GM23338 (cell line): Measurements from ENCODE around the gene DBT.

Experiments
- CREB1 ChIP-seq: fragments of 250-450 bp; sonication (Bioruptor Pico); IDR thresholded peaks from 2 replicates; pipeline ENCODE4 v1.5.0; 2020; ENCODE audit warnings: low read depth, mild to moderate bottlenecking, moderate library complexity
- EZH2 ChIP-seq: fragments of 200-600 bp; sonication (generic); IDR thresholded peaks from one replicate; pipeline ENCODE4 v1.8.0; 2017; ENCODE audit warnings: antibody characterized with exemption, mild to moderate bottlenecking, low read depth; ENCODE audit not compliant: unreplicated experiment
- EZH2phosphoT487 ChIP-seq: fragments of 200-600 bp; sonication (generic); IDR thresholded peaks from one replicate; pipeline ENCODE4 v1.8.1; 2018; ENCODE audit warnings: antibody characterized with exemption; ENCODE audit not compliant: unreplicated experiment
- JUNB ChIP-seq: IDR thresholded peaks from one replicate; pipeline ENCODE4 v1.6.1; 2016; ENCODE audit warnings: antibody characterized with exemption; ENCODE audit not compliant: unreplicated experiment
- NANOG ChIP-seq: IDR thresholded peaks from 2 replicates; pipeline ENCODE4 v1.6.1; 2016; ENCODE audit warnings: antibody characterized with exemption, borderline replicate concordance
- POLR2AphosphoS5 ChIP-seq: IDR thresholded peaks from 2 replicates; pipeline ENCODE4 v1.6.1; 2016; ENCODE audit warnings: antibody characterized with exemption, low read depth
- STAT1 ChIP-seq: IDR thresholded peaks from one replicate; pipeline ENCODE4 v1.6.1; 2016; ENCODE audit warnings: antibody characterized with exemption; ENCODE audit not compliant: unreplicated experiment
- ZNF114 ChIP-seq: fragments of 250-450 bp; sonication (Bioruptor Pico); IDR thresholded peaks from 2 replicates; pipeline ENCODE4 v1.5.0; 2020; ENCODE audit warnings: mild to moderate bottlenecking, moderate library complexity
- ZNF331 ChIP-seq: fragments of 250-450 bp; sonication (Bioruptor Pico); IDR thresholded peaks from 2 replicates; pipeline ENCODE4 v1.5.0; 2020; ENCODE audit warnings: low read depth, mild to moderate bottlenecking, moderate library complexity
- TF ChIP-seq, protein P1 (sequence below), 2 experiments: fragments of 200-600 bp in 1 of 2; sonication (generic) in 1 of 2; conservative IDR thresholded peaks; 2 replicates each; pipeline versions ENCODE4 v1.5.1 to v1.6.1; 2016 to 2017; ENCODE audit warnings: antibody characterized with exemption in 2 of 2, low read depth in 2 of 2, mild to moderate bottlenecking in 2 of 2, moderate library complexity in 1 of 2
- TF ChIP-seq, protein P2 (sequence below): IDR thresholded peaks from one replicate; pipeline ENCODE4 v1.6.1; 2018; ENCODE audit warnings: antibody characterized with exemption; ENCODE audit not compliant: unreplicated experiment
- TF ChIP-seq, protein P3 (sequence below): fragments of 250-450 bp; sonication (Bioruptor Pico); IDR thresholded peaks from 2 replicates; pipeline ENCODE4 v1.5.0; 2020; ENCODE audit warnings: mild to moderate bottlenecking, moderate library complexity
- TF ChIP-seq, protein P4 (sequence below): IDR thresholded peaks from 2 replicates; pipeline ENCODE4 v1.6.1; 2016; ENCODE audit warnings: antibody characterized with exemption

DNA sequence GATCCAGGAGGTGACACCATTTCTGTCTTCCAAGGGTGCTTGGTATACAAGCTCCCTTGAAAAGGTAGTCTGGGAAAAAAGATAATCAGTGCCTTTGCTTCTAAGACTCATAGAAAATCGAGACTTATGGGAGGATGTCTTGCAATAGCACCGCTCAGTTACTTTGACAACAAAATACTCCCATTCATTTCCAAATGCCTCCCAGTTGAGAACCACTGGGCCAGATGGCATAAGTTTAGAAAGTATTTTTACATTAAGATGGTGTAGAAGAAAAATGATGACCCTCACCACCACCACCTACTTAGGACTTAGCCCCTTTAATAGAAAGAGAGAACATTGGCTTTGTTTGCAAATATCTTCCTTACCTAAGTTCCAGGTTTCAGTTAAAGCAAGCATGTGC lies 112.0 kb downstream of the DBT start:
- TF ChIP-seq, protein P1, sequence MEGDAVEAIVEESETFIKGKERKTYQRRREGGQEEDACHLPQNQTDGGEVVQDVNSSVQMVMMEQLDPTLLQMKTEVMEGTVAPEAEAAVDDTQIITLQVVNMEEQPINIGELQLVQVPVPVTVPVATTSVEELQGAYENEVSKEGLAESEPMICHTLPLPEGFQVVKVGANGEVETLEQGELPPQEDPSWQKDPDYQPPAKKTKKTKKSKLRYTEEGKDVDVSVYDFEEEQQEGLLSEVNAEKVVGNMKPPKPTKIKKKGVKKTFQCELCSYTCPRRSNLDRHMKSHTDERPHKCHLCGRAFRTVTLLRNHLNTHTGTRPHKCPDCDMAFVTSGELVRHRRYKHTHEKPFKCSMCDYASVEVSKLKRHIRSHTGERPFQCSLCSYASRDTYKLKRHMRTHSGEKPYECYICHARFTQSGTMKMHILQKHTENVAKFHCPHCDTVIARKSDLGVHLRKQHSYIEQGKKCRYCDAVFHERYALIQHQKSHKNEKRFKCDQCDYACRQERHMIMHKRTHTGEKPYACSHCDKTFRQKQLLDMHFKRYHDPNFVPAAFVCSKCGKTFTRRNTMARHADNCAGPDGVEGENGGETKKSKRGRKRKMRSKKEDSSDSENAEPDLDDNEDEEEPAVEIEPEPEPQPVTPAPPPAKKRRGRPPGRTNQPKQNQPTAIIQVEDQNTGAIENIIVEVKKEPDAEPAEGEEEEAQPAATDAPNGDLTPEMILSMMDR (conservative IDR thresholded peaks at IDR 0.05; ENCODE audit: low read depth in 2 of 2) = no peak
- no peak for TF ChIP-seq CREB1 (CRISPR knock-in tag)
- no peak for TF ChIP-seq POLR2AphosphoS5
- TF ChIP-seq, protein P2, sequence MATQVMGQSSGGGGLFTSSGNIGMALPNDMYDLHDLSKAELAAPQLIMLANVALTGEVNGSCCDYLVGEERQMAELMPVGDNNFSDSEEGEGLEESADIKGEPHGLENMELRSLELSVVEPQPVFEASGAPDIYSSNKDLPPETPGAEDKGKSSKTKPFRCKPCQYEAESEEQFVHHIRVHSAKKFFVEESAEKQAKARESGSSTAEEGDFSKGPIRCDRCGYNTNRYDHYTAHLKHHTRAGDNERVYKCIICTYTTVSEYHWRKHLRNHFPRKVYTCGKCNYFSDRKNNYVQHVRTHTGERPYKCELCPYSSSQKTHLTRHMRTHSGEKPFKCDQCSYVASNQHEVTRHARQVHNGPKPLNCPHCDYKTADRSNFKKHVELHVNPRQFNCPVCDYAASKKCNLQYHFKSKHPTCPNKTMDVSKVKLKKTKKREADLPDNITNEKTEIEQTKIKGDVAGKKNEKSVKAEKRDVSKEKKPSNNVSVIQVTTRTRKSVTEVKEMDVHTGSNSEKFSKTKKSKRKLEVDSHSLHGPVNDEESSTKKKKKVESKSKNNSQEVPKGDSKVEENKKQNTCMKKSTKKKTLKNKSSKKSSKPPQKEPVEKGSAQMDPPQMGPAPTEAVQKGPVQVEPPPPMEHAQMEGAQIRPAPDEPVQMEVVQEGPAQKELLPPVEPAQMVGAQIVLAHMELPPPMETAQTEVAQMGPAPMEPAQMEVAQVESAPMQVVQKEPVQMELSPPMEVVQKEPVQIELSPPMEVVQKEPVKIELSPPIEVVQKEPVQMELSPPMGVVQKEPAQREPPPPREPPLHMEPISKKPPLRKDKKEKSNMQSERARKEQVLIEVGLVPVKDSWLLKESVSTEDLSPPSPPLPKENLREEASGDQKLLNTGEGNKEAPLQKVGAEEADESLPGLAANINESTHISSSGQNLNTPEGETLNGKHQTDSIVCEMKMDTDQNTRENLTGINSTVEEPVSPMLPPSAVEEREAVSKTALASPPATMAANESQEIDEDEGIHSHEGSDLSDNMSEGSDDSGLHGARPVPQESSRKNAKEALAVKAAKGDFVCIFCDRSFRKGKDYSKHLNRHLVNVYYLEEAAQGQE = no peak
- TF ChIP-seq EZH2phosphoT487 = no peak
- TF ChIP-seq EZH2 = no peak
- TF ChIP-seq, protein P3, sequence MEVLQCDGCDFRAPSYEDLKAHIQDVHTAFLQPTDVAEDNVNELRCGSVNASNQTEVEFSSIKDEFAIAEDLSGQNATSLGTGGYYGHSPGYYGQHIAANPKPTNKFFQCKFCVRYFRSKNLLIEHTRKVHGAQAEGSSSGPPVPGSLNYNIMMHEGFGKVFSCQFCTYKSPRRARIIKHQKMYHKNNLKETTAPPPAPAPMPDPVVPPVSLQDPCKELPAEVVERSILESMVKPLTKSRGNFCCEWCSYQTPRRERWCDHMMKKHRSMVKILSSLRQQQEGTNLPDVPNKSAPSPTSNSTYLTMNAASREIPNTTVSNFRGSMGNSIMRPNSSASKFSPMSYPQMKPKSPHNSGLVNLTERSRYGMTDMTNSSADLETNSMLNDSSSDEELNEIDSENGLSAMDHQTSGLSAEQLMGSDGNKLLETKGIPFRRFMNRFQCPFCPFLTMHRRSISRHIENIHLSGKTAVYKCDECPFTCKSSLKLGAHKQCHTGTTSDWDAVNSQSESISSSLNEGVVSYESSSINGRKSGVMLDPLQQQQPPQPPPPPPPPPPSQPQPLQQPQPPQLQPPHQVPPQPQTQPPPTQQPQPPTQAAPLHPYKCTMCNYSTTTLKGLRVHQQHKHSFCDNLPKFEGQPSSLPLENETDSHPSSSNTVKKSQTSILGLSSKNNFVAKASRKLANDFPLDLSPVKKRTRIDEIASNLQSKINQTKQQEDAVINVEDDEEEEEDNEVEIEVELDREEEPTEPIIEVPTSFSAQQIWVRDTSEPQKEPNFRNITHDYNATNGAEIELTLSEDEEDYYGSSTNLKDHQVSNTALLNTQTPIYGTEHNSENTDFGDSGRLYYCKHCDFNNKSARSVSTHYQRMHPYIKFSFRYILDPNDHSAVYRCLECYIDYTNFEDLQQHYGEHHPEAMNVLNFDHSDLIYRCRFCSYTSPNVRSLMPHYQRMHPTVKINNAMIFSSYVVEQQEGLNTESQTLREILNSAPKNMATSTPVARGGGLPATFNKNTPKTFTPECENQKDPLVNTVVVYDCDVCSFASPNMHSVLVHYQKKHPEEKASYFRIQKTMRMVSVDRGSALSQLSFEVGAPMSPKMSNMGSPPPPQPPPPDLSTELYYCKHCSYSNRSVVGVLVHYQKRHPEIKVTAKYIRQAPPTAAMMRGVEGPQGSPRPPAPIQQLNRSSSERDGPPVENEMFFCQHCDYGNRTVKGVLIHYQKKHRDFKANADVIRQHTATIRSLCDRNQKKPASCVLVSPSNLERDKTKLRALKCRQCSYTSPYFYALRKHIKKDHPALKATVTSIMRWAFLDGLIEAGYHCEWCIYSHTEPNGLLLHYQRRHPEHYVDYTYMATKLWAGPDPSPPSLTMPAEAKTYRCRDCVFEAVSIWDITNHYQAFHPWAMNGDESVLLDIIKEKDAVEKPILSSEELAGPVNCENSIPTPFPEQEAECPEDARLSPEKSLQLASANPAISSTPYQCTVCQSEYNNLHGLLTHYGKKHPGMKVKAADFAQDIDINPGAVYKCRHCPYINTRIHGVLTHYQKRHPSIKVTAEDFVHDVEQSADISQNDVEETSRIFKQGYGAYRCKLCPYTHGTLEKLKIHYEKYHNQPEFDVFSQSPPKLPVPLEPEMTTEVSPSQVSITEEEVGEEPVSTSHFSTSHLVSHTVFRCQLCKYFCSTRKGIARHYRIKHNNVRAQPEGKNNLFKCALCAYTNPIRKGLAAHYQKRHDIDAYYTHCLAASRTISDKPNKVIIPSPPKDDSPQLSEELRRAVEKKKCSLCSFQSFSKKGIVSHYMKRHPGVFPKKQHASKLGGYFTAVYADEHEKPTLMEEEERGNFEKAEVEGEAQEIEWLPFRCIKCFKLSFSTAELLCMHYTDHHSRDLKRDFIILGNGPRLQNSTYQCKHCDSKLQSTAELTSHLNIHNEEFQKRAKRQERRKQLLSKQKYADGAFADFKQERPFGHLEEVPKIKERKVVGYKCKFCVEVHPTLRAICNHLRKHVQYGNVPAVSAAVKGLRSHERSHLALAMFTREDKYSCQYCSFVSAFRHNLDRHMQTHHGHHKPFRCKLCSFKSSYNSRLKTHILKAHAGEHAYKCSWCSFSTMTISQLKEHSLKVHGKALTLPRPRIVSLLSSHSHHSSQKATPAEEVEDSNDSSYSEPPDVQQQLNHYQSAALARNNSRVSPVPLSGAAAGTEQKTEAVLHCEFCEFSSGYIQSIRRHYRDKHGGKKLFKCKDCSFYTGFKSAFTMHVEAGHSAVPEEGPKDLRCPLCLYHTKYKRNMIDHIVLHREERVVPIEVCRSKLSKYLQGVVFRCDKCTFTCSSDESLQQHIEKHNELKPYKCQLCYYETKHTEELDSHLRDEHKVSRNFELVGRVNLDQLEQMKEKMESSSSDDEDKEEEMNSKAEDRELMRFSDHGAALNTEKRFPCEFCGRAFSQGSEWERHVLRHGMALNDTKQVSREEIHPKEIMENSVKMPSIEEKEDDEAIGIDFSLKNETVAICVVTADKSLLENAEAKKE (CRISPR knock-in tag) = no peak
- no peak for TF ChIP-seq JUNB
- TF ChIP-seq, protein P4, sequence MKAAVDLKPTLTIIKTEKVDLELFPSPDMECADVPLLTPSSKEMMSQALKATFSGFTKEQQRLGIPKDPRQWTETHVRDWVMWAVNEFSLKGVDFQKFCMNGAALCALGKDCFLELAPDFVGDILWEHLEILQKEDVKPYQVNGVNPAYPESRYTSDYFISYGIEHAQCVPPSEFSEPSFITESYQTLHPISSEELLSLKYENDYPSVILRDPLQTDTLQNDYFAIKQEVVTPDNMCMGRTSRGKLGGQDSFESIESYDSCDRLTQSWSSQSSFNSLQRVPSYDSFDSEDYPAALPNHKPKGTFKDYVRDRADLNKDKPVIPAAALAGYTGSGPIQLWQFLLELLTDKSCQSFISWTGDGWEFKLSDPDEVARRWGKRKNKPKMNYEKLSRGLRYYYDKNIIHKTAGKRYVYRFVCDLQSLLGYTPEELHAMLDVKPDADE = no peak
- no peak for TF ChIP-seq ZNF114 (CRISPR knock-in tag)
- TF ChIP-seq NANOG = no peak
- no peak for TF ChIP-seq ZNF331 (CRISPR knock-in tag)
- no peak for TF ChIP-seq STAT1
